CD4-positive, alpha-beta T cell treated with Interleukin-17A for 4 hours (primary cell): ENCODE results near the gene P4HA1.

ENCODE experiments used
- DNase-seq: peaks from one replicate; pipeline ENCODE4 v3.0.0-alpha.2; 2020; ENCODE audit warnings: mixed read lengths

Gene P4HA1

DNA sequence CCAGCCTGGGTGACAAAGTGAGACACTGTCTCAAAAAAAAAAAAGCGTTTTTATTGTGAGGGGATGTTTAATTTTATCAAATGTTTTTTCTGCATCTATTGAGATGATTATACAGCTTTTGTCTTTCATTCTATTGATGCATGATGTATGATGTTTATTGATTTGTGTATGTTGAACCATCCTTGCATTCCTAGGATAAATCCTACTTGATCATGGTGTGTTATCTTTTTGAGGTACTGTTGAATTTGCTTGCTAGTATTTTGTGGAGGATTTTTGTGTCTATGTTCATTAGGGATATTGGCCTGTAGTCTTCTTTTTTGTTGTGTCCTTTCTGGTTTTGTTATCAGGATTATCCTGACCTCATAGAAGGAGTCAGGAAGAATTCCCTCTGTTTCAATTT lies 119.8 kb downstream of the P4HA1 start:
- DNase-seq = no peak
